Lower lobe of right lung (tissue), 2 donors: ENCODE results near the gene ODF2. TPM values are rescaled to one million over a fixed set of nuclear protein-coding genes. Genes with fewer than 3 reads are reported as not detected.

Source experiments
- ATAC-seq, 2 donors: fragments of 200-7000 bp; cut with Tn5 transposase; one replicate each; pipeline ENCODE4 v1.9.1; 2020 to 2022; ENCODE audit warnings: mild to moderate bottlenecking in 2 of 2, moderate library complexity in 2 of 2
- DNase-seq: peaks from one replicate; pipeline ENCODE4 v3.0.0-alpha.2; 2020
- H3K27ac ChIP-seq: fragments of 200-600 bp; one replicate; pipeline ENCODE4 v1.8.0; 2022
- H3K27me3 ChIP-seq: fragments of 200-600 bp; one replicate; pipeline ENCODE4 v1.8.0; 2022; ENCODE audit warnings: low read depth
- H3K36me3 ChIP-seq: fragments of 200-600 bp; one replicate; pipeline ENCODE4 v1.8.0; 2022; ENCODE audit warnings: mild to moderate bottlenecking
- H3K4me1 ChIP-seq: fragments of 200-600 bp; one replicate; pipeline ENCODE4 v1.8.0; 2022
- H3K4me3 ChIP-seq: fragments of 200-600 bp; one replicate; pipeline ENCODE4 v1.8.0; 2022; ENCODE audit warnings: mild to moderate bottlenecking
- H3K9me3 ChIP-seq: fragments of 200-600 bp; one replicate; pipeline ENCODE4 v1.8.0; 2022
- intact Hi-C: fragments of 100-400 bp; cut with DNase I; formaldehyde crosslinking; loops from one replicate; pipeline ENCODE4 v1.11.0; 2022
- total RNA-seq: library from RNA; stranded (reverse); fragmentation: NEBNext Ultra II Directional; extraction: Animal tissue kit (Norgen Biotek cat#: 25700); gene quantifications from one replicate; pipeline ENCODE4 v1.2.1, GENCODE V29; 2021
- TF ChIP-seq, protein P1 (sequence below): fragments of 200-600 bp; IDR thresholded peaks from one replicate; pipeline ENCODE4 v1.8.0; 2022; ENCODE audit warnings: antibody characterized with exemption, mild to moderate bottlenecking
- donor health status: DM: no; HTN: yes; CAD: no; lungs with severe emphysema.

ODF2 gene
- total RNA-seq, 1 donor from 2014 or later: 20.3 TPM

DNA sequence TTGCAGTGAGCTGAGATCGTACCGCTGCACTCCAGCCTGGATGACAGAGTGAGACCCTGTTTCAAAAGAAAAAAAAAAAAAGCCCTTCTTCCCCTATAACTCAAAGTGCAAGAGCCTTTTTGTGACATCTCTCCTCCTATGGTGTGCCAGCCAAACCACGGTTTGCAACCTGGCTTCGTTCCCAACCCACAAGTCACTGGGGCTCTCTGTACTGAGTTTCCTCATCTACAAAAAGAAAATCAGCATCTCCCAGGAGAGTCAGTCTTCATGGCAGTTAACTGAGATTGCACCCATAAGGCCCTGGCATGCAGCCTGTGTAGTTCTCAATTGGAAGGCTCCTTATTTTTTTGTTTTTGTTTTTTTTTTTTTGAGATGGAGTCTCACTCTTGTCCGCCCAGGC is 14.8 kb downstream of the ODF2 start:
- no peaks in the 10 kb centered on the region for H3K9me3 ChIP-seq
- no peak for DNase-seq
- no peak overlapping the region for H3K4me3 ChIP-seq
- no peak overlapping the region for H3K27ac ChIP-seq
- H3K36me3 ChIP-seq: peaks cover 78% of the 10 kb centered on the region
- no peaks in the 10 kb centered on the region for H3K27me3 ChIP-seq
- intact Hi-C loops: no loop called here
- TF ChIP-seq, protein P1, sequence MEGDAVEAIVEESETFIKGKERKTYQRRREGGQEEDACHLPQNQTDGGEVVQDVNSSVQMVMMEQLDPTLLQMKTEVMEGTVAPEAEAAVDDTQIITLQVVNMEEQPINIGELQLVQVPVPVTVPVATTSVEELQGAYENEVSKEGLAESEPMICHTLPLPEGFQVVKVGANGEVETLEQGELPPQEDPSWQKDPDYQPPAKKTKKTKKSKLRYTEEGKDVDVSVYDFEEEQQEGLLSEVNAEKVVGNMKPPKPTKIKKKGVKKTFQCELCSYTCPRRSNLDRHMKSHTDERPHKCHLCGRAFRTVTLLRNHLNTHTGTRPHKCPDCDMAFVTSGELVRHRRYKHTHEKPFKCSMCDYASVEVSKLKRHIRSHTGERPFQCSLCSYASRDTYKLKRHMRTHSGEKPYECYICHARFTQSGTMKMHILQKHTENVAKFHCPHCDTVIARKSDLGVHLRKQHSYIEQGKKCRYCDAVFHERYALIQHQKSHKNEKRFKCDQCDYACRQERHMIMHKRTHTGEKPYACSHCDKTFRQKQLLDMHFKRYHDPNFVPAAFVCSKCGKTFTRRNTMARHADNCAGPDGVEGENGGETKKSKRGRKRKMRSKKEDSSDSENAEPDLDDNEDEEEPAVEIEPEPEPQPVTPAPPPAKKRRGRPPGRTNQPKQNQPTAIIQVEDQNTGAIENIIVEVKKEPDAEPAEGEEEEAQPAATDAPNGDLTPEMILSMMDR: no peak
- H3K4me1 ChIP-seq: no peaks in the 10 kb centered on the region
- ATAC-seq: peak in 1 of 2 donors; percentile 34

DNA sequence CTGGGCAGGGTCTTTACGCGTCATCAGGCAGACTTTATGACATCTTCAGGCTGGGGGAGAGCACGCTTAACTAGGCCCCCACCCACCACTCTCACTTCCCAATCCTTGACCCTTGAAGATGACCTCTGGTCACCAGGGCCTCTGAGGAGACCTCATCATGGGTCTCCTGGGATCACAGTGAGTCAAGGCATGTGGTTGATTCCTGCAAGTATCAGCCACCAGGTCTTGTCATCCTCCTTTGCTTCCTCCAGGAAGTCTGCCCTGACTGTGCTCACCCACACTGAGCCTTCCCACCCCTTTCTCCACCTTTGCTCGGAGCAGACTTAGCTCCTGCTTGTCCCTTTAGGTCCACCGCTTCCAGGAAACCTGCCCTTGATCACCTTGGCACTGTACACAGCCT is 17.3 kb downstream of the ODF2 start:
- Histone ChIP-seq H3K4me1 (no peaks in the 10 kb centered on the region), H3K27ac (no peak overlapping the region), H3K9me3 (no peaks in the 10 kb centered on the region), H3K27me3 (no peaks in the 10 kb centered on the region), H3K36me3 (peaks cover 75% of the 10 kb centered on the region), H3K4me3 (no peak overlapping the region)
- TF ChIP-seq, protein P1: no peak
- ATAC-seq: no peak
- DNase-seq: no peak
- intact Hi-C loops: no loop called here

DNA sequence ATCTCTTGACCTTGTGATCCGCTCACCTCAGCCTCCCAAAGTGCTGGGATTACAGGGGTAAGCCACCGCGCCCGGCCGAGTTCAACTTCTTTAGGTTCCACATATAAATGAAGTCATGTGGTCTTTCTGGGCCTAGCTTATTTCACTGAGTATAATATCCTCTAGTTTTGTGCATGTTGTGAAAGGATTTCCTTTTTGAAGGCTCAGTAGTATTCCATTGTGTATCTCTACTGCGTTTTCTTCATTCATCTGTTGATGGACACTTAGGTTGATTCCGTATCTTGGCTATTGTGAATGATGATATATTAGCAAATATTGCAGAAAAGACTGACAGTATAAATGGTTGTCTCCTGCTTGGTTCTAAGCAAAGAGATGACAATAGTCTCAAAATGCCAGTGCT is 20.1 kb downstream of the ODF2 start:
- Histone ChIP-seq H3K27me3 (no peaks in the 10 kb centered on the region), H3K4me1 (no peaks in the 10 kb centered on the region), H3K27ac (no peak overlapping the region), H3K36me3 (peaks cover 83% of the 10 kb centered on the region), H3K9me3 (no peaks in the 10 kb centered on the region), H3K4me3 (no peak overlapping the region)
- no peak for ATAC-seq
- TF ChIP-seq, protein P1: no peak
- DNase-seq: no peak
- intact Hi-C loops: no loop called here

GRCh38 chr9:128479262-128479661 is 23.5 kb downstream of the ODF2 start:
- DNase-seq (no peak), ATAC-seq (no peak)
- Histone ChIP-seq H3K4me1 (no peaks in the 10 kb centered on the region), H3K4me3 (no peak overlapping the region), H3K9me3 (no peaks in the 10 kb centered on the region), H3K27me3 (no peaks in the 10 kb centered on the region), H3K36me3 (peaks cover 90% of the 10 kb centered on the region), H3K27ac (no peak overlapping the region)
- TF ChIP-seq, protein P1: no peak
- intact Hi-C loops: no loop called here

GRCh38 chr9:128481561-128481960 is 25.8 kb downstream of the ODF2 start:
- H3K4me3 ChIP-seq: no peak overlapping the region
- H3K36me3 ChIP-seq: peaks cover 95% of the 10 kb centered on the region
- H3K27me3 ChIP-seq: no peaks in the 10 kb centered on the region
- TF ChIP-seq, protein P1: no peak
- no peaks in the 10 kb centered on the region for H3K9me3 ChIP-seq
- ATAC-seq: no peak
- intact Hi-C loops: no loop called here
- DNase-seq: no peak
- H3K4me1 ChIP-seq: no peaks in the 10 kb centered on the region
- H3K27ac ChIP-seq: no peak overlapping the region

DNA sequence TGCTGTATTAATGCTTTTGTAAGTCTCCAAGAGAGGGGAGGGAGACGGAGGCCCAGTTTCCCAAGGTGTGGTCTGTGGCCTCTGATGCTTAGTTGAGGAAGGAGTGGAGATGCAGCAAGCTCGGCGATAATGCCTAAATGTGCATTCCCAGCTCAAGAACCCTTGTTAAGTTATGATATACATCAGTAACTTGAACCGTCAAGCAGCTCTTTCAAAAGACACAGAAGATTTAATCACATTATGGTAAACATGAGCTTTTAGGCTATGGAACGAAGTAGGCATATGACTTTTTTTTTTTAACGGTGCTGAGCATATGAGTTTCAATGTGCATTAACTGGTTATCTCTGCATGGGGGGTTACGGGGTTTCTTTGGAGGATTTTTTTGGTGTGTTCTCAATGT is 26.4 kb downstream of the ODF2 start:
- Histone ChIP-seq H3K4me3 (no peak overlapping the region), H3K4me1 (no peaks in the 10 kb centered on the region), H3K36me3 (peaks cover 98% of the 10 kb centered on the region), H3K27ac (no peak overlapping the region), H3K27me3 (no peaks in the 10 kb centered on the region), H3K9me3 (no peaks in the 10 kb centered on the region)
- no peak for ATAC-seq
- TF ChIP-seq, protein P1: no peak
- DNase-seq: no peak
- intact Hi-C loops: no loop called here
